ENCODE measurements around the gene NFIA. TPM values are rescaled to one million over a fixed set of nuclear protein-coding genes. Genes with fewer than 3 reads are reported as not detected.
A peak's percentile ranks its signal among the peaks of the same experiment; 100 is the strongest.

NFIA gene
- total RNA-seq, 1 donor from 2014 or later: 66.6 TPM

GRCh38 chr1:61253912-61254633, 171.7 kb downstream of the NFIA start:
- no peak overlapping the region for H3K4me3 ChIP-seq

GRCh38 chr1:61254634-61255357, 172.4 kb downstream of the NFIA start:
- peak overlapping the region; percentile 71 for H3K27ac ChIP-seq
- no peaks in the 10 kb centered on the region for H3K36me3 ChIP-seq
- ATAC-seq (peak; percentile 56), DNase-seq (no peak)
- intact Hi-C loops (cut with DNase I): no loop called here
- peak overlapping the region; percentile 34 for H3K4me3 ChIP-seq
- no peak for TF ChIP-seq CTCF (IDR thresholded peaks at IDR 0.05)
- no peaks in the 10 kb centered on the region for H3K27me3 ChIP-seq
- peaks cover 32% of the 10 kb centered on the region for H3K4me1 ChIP-seq
- no peaks in the 10 kb centered on the region for H3K9me3 ChIP-seq

More at GRCh38 chr1:61253912-61254633, 171.7 kb downstream of the NFIA start:
- no peak overlapping the region for H3K27ac ChIP-seq
- peak; percentile 66 for ATAC-seq
- H3K36me3 ChIP-seq: no peaks in the 10 kb centered on the region
- no peak for DNase-seq
- H3K27me3 ChIP-seq: no peaks in the 10 kb centered on the region
- no peak for TF ChIP-seq CTCF (IDR thresholded peaks at IDR 0.05)
- intact Hi-C loops (cut with DNase I): no loop called here
- peaks cover 32% of the 10 kb centered on the region for H3K4me1 ChIP-seq
- no peaks in the 10 kb centered on the region for H3K9me3 ChIP-seq

- ATAC-seq (peak; percentile 40), DNase-seq (no peak)
- Histone ChIP-seq H3K36me3 (no peaks in the 10 kb centered on the region), H3K9me3 (no peaks in the 10 kb centered on the region), H3K27me3 (no peaks in the 10 kb centered on the region), H3K4me1 (peaks cover 32% of the 10 kb centered on the region), H3K4me3 (peak overlapping the region; percentile 34), H3K27ac (peak overlapping the region; percentile 71)
- intact Hi-C loops (cut with DNase I): no loop called here
- no peak for TF ChIP-seq CTCF (IDR thresholded peaks at IDR 0.05)
These were observed 173.0 kb downstream of the NFIA start for GRCh38 chr1:61255358-61255703.

- ATAC-seq: no peak
- H3K27me3 ChIP-seq: no peaks in the 10 kb centered on the region
- H3K9me3 ChIP-seq: no peaks in the 10 kb centered on the region
- no peak for DNase-seq
- no peak overlapping the region for H3K27ac ChIP-seq
- no peaks in the 10 kb centered on the region for H3K36me3 ChIP-seq
- H3K4me1 ChIP-seq: peaks cover 13% of the 10 kb centered on the region
- H3K4me3 ChIP-seq: no peak overlapping the region
- intact Hi-C loops (cut with DNase I): no loop called here
- no peak for TF ChIP-seq CTCF (IDR thresholded peaks at IDR 0.05)
These were observed 177.2 kb downstream of the NFIA start for GRCh38 chr1:61259379-61260148.

- H3K9me3 ChIP-seq: no peaks in the 10 kb centered on the region
- H3K4me3 ChIP-seq: no peak overlapping the region
- peaks cover 6% of the 10 kb centered on the region for H3K4me1 ChIP-seq
- TF ChIP-seq CTCF (IDR thresholded peaks at IDR 0.05): no peak
- no peak for DNase-seq
- ATAC-seq: no peak
- intact Hi-C loops (cut with DNase I): no loop called here
- no peak overlapping the region for H3K27ac ChIP-seq
- no peaks in the 10 kb centered on the region for H3K36me3 ChIP-seq
- no peaks in the 10 kb centered on the region for H3K27me3 ChIP-seq
These were observed 177.8 kb downstream of the NFIA start for GRCh38 chr1:61260171-61260570.
